SK-N-SH treated with all-trans-retinoic acid at 6 μM for 48 hours (cell line): ENCODE measurements around the gene RBL2.

ENCODE experiments used
- CREB5 ChIP-seq: fragments of 250-450 bp; sonication (Bioruptor Pico); IDR thresholded peaks from 2 replicates; pipeline ENCODE4 v1.5.1; 2020; ENCODE audit warnings: low read depth, mild to moderate bottlenecking, moderate library complexity
- CSDC2 ChIP-seq: fragments of 250-450 bp; sonication (Bioruptor Pico); IDR thresholded peaks from 2 replicates; pipeline ENCODE4 v1.5.0; 2020; ENCODE audit warnings: mild to moderate bottlenecking, moderate library complexity
- ESRRG ChIP-seq: fragments of 250-450 bp; sonication (Bioruptor Pico); IDR thresholded peaks from 2 replicates; pipeline ENCODE4 v1.6.1; 2021; ENCODE audit warnings: mild to moderate bottlenecking
- GLIS3 ChIP-seq: fragments of 250-450 bp; sonication (Bioruptor Pico); IDR thresholded peaks from 2 replicates; pipeline ENCODE4 v1.5.0; 2020; ENCODE audit warnings: mild to moderate bottlenecking, moderate library complexity
- PATZ1 ChIP-seq: fragments of 250-450 bp; sonication (Bioruptor Pico); IDR thresholded peaks from 2 replicates; pipeline ENCODE4 v1.8.0; 2020; ENCODE audit warnings: mild to moderate bottlenecking, moderate library complexity, borderline replicate concordance
- RARB ChIP-seq: fragments of 250-450 bp; sonication (Bioruptor Pico); IDR thresholded peaks from 2 replicates; pipeline ENCODE4 v1.8.0; 2021; ENCODE audit warnings: mild to moderate bottlenecking, moderate library complexity
- TCF4 ChIP-seq: fragments of 250-450 bp; sonication (Bioruptor Pico); IDR thresholded peaks from 2 replicates; pipeline ENCODE4 v1.8.0; 2021; ENCODE audit warnings: mild to moderate bottlenecking, moderate library complexity, borderline replicate concordance
- TOX ChIP-seq: fragments of 250-450 bp; sonication (Bioruptor Pico); IDR thresholded peaks from 2 replicates; pipeline ENCODE4 v1.8.0; 2021; ENCODE audit warnings: mild to moderate bottlenecking, moderate library complexity, borderline replicate concordance
- ZFP3 ChIP-seq: fragments of 250-450 bp; sonication (Bioruptor Pico); IDR thresholded peaks from 2 replicates; pipeline ENCODE4 v1.5.0; 2020; ENCODE audit warnings: mild to moderate bottlenecking, moderate library complexity
- ZFP30 ChIP-seq: fragments of 450-650 bp; formaldehyde crosslinking; IDR thresholded peaks from 2 replicates; pipeline ENCODE4 v1.5.0; 2022; ENCODE audit warnings: mild to moderate bottlenecking, moderate library complexity
- ZNF565 ChIP-seq: fragments of 450-650 bp; formaldehyde crosslinking; conservative IDR thresholded peaks from 2 replicates; pipeline ENCODE4 v1.5.0; 2020; ENCODE audit warnings: low read depth, mild to moderate bottlenecking, moderate library complexity
- ZNF70 ChIP-seq: fragments of 450-650 bp; formaldehyde crosslinking; IDR thresholded peaks from 2 replicates; pipeline ENCODE4 v1.5.0; 2020; ENCODE audit warnings: mild to moderate bottlenecking, moderate library complexity
- TF ChIP-seq, protein P1 (sequence below): fragments of 250-450 bp; sonication (Bioruptor Pico); IDR thresholded peaks from 2 replicates; pipeline ENCODE4 v1.5.0; 2020; ENCODE audit warnings: mild to moderate bottlenecking, moderate library complexity

DNA sequence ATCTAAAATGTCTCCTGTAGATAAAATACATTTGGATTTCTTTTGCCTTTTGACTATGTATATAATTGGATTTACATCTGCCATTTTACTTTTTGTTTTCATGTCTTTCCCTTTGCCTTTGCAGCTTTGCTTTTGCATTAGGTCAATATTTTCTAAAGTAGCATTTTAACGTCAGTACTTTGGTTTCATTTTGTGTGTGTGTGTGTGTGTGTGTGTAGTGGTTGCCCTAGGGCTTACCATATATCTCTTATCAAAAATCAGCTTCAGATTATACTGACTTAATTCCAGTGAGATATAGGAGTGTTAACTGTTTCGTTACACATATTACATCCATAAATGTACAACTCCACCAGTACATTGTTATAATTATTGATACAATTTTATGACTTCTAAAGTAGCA, 42.6 kb downstream of the RBL2 start:
- TF ChIP-seq CREB5, result no peak
- no peak for TF ChIP-seq TCF4 (CRISPR knock-in tag)
- no peak for TF ChIP-seq CSDC2 (CRISPR knock-in tag)
- TF ChIP-seq ZFP30 (CRISPR knock-in tag), result no peak
- TF ChIP-seq ESRRG (CRISPR knock-in tag), result no peak
- TF ChIP-seq ZFP3, result no peak
- no peak for TF ChIP-seq PATZ1 (CRISPR knock-in tag)
- TF ChIP-seq GLIS3 (CRISPR knock-in tag), result no peak
- TF ChIP-seq, protein P1, sequence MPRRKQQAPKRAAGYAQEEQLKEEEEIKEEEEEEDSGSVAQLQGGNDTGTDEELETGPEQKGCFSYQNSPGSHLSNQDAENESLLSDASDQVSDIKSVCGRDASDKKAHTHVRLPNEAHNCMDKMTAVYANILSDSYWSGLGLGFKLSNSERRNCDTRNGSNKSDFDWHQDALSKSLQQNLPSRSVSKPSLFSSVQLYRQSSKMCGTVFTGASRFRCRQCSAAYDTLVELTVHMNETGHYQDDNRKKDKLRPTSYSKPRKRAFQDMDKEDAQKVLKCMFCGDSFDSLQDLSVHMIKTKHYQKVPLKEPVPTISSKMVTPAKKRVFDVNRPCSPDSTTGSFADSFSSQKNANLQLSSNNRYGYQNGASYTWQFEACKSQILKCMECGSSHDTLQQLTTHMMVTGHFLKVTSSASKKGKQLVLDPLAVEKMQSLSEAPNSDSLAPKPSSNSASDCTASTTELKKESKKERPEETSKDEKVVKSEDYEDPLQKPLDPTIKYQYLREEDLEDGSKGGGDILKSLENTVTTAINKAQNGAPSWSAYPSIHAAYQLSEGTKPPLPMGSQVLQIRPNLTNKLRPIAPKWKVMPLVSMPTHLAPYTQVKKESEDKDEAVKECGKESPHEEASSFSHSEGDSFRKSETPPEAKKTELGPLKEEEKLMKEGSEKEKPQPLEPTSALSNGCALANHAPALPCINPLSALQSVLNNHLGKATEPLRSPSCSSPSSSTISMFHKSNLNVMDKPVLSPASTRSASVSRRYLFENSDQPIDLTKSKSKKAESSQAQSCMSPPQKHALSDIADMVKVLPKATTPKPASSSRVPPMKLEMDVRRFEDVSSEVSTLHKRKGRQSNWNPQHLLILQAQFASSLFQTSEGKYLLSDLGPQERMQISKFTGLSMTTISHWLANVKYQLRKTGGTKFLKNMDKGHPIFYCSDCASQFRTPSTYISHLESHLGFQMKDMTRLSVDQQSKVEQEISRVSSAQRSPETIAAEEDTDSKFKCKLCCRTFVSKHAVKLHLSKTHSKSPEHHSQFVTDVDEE, result no peak
- no peak for TF ChIP-seq ZNF565 (CRISPR knock-in tag)
- no peak for TF ChIP-seq ZNF70 (CRISPR knock-in tag)
- no peak for TF ChIP-seq RARB (CRISPR knock-in tag)
- TF ChIP-seq TOX, result no peak
